Spleen (tissue), 11 donors: ENCODE results near the gene HOXB7. TPM values are rescaled to one million over a fixed set of nuclear protein-coding genes. Genes with fewer than 3 reads are reported as not detected.
A peak's percentile ranks its signal among the peaks of the same experiment; 100 is the strongest.

Experiments
- DNase-seq: peaks from one replicate; pipeline ENCODE4 v3.0.0-alpha.2; 2020
- H3K27ac ChIP-seq, 8 donors: fragments of 200-600 bp; sonication (generic) in 7 of 8; 1 replicate in 4 of 8; 2 replicates in 4 of 8; pipeline versions ENCODE4 v1.5.0 to v1.8.0; 2016 to 2021; ENCODE audit warnings: inconsistent platforms in 4 of 8, mild to moderate bottlenecking in 4 of 8, moderate library complexity in 1 of 8
- H3K27me3 ChIP-seq, 7 donors: fragments of 200-600 bp; sonication (generic) in 6 of 7; replicated peaks in 1 of 7; 1 replicate in 4 of 7; 2 replicates in 3 of 7; pipeline versions ENCODE4 v1.5.0 to v1.8.0; 2016 to 2021; ENCODE audit warnings: inconsistent platforms in 3 of 7, mild to moderate bottlenecking in 1 of 7
- H3K36me3 ChIP-seq, 6 donors: fragments of 200-600 bp; sonication (generic) in 5 of 6; 1 replicate in 4 of 6; 2 replicates in 2 of 6; pipeline versions ENCODE4 v1.5.0 to v1.8.0; 2016 to 2021; ENCODE audit warnings: inconsistent platforms in 2 of 6
- H3K4me1 ChIP-seq, 6 donors: fragments of 200-600 bp; sonication (generic) in 5 of 6; 1 replicate in 3 of 6; 2 replicates in 3 of 6; pipeline versions ENCODE4 v1.5.0 to v1.8.0; 2016 to 2021; ENCODE audit warnings: inconsistent platforms in 3 of 6
- H3K4me3 ChIP-seq, 8 donors: fragments of 200-600 bp; sonication (generic) in 7 of 8; 1 replicate in 4 of 8; 2 replicates in 4 of 8; pipeline versions ENCODE4 v1.5.0 to v1.8.0; 2016 to 2021; ENCODE audit warnings: inconsistent platforms in 4 of 8, mild to moderate bottlenecking in 4 of 8, moderate library complexity in 2 of 8
- H3K9me3 ChIP-seq, 8 donors: fragments of 200-600 bp; sonication (generic) in 7 of 8; 1 replicate in 4 of 8; 2 replicates in 4 of 8; pipeline versions ENCODE4 v1.5.0 to v1.8.0; 2016 to 2021; ENCODE audit warnings: inconsistent platforms in 4 of 8
- CTCF ChIP-seq, 11 experiments: fragments of 200-600 bp in 7 of 11; fragments of 450-650 bp in 4 of 11; sonication (generic) in 4 of 11; IDR thresholded peaks in 8 of 11; conservative IDR thresholded peaks in 3 of 11; 1 replicate in 7 of 11; 2 replicates in 4 of 11; pipeline versions ENCODE4 v1.4.0 to v1.8.0; 2016 to 2021; ENCODE audit warnings: antibody characterized with exemption in 11 of 11, inconsistent platforms in 4 of 11, mild to moderate bottlenecking in 1 of 11
- POLR2A ChIP-seq, 3 donors: fragments of 450-650 bp; IDR thresholded peaks; one replicate each; pipeline ENCODE4 v1.5.1; 2017; ENCODE audit warnings: antibody characterized with exemption in 3 of 3, mild to moderate bottlenecking in 1 of 3
- POLR2AphosphoS5 ChIP-seq, 3 donors: sonication (generic); formaldehyde crosslinking; IDR thresholded peaks; one replicate each; pipeline ENCODE4 v1.5.1; 2017; ENCODE audit warnings: antibody characterized with exemption in 3 of 3
- WGBS, 5 donors: extraction: QIAGEN DNeasy Blood & Tissue Kit in 3 of 5; methylation state at CpG; one replicate each; pipeline versions ENCODE4 v1.1.5 to v1.1.7; 2013 to 2018; 5-methylcytosine and 5-hydroxymethylcytosine counted together
- intact Hi-C: fragments of 100-400 bp; cut with DNase I; formaldehyde crosslinking; loops from one replicate; pipeline ENCODE4 v1.15.0; 2023; ENCODE audit warnings: low total_unique reads
- polyA plus RNA-seq, 3 donors: library from polyadenylated mRNA; stranded (reverse); fragments of 200-250 nt; gene quantifications; one replicate each; pipeline ENCODE4 v1.2.1, GENCODE V29; 2013
- total RNA-seq, 7 donors: library from RNA; depleted of rRNA in 3 of 7; stranded (reverse); fragments of >200 nt in 3 of 7; fragmentation: NEBNext Ultra II Directional in 4 of 7; extraction: Animal tissue kit (Norgen Biotek cat#: 25700) in 4 of 7; gene quantifications; one replicate each; pipeline versions ENCODE4 v1.1.0 to v1.2.1, GENCODE V29; 2016 to 2021
- donor health status: healthy with polysubstance abuse.
- donor health status: DM: no; HTN: no; CAD: no; lungs with moderate emphysema.
- donor health status: DM: no; HTN: no; CAD: no.
- donor health status: Bipolar disorder and iron deficiency.
- donor health status: healthy.
- donor health status: DM: no; HTN: no; CAD: no.
- donor health status: DM: yes; HTN: yes; CAD: no.

The HOXB7 gene
- total and polyA plus RNA-seq, 10 donors, result 1.3 to 7.5 (median 3.1) TPM

DNA sequence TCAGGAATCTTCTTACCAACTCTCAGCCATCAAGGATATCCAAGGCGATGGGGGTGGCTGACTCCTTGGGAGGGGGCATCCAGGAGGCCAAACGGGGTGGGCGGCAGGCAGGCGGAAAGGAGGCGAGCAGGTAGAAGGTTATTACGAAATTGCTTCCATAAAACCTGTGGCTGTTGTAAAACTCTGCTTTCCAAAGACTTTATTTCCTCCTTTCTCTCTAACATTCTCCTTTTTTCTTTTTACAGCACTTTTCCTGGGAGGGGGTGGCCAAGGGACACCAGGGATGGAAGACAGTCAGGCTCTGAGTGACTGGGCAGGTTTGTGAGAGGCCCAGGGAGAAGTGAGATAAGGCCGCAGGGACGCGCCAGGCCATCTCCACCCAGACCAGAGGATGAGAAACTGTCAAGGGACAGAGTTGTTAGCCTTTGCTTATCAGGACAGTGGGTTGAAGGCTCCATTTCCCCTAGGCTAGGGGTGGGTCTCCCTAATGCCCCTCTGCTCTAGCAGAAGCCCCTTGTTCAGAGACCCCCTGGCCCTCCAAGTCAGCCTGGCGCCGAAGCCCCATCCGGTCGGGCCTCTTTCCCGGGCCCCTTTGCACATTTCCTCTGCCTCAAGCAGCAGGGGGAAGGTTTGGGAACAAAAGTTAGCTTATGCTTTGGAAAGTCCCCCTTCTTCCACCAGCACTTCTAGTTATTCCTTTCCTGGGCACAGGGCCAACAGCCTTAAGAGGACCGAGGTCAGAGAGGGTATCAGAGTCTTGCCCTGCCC is 20.3 kb upstream of the HOXB7 start:
- 43 to 61% (median 55%) methylated on average over 15 of the region's 15 CpGs for WGBS, 5 donors
- TF ChIP-seq POLR2AphosphoS5 (IDR thresholded peaks at IDR 0.05) (no peak), CTCF (IDR thresholded peaks at IDR 0.05 in 8 of 11, conservative IDR thresholded peaks at IDR 0.05 in 3 of 11) (no peak)
- DNase-seq, result no peak
- H3K27me3 ChIP-seq, result peaks cover 19 to 100% (median 100%) of the 10 kb centered on the region in 7 donors
- no peaks in the 10 kb centered on the region for H3K36me3 ChIP-seq
- intact Hi-C loops, result no loop called here
- H3K4me1 ChIP-seq, result peaks cover 9 to 27% (median 15%) of the 10 kb centered on the region in 6 donors
- no peaks in the 10 kb centered on the region for H3K9me3 ChIP-seq
- no peak overlapping the region for H3K27ac ChIP-seq
- H3K4me3 ChIP-seq, result no peak overlapping the region

- no peaks in the 10 kb centered on the region for H3K36me3 ChIP-seq
- H3K4me3 ChIP-seq, result no peak overlapping the region
- no peaks in the 10 kb centered on the region for H3K9me3 ChIP-seq
- no peak for TF ChIP-seq POLR2AphosphoS5 (IDR thresholded peaks at IDR 0.05)
- no peak for TF ChIP-seq POLR2A (IDR thresholded peaks at IDR 0.05)
- no peak for TF ChIP-seq CTCF (IDR thresholded peaks at IDR 0.05 in 8 of 11, conservative IDR thresholded peaks at IDR 0.05 in 3 of 11)
- WGBS, 5 donors, result 62 to 75% (median 69%) methylated on average over 15 of the region's 15 CpGs
- peaks cover 18 to 33% (median 24%) of the 10 kb centered on the region in 6 donors for H3K4me1 ChIP-seq
- H3K27ac ChIP-seq, result no peak overlapping the region
- peaks cover 25 to 100% (median 100%) of the 10 kb centered on the region in 7 donors for H3K27me3 ChIP-seq
- no peak for DNase-seq
- intact Hi-C loops, result no loop called here
These were observed 19.4 kb upstream of the HOXB7 start for GRCh38 chr17:48630009-48630924.

GRCh38 chr17:48629411-48629759 is 18.6 kb upstream of the HOXB7 start:
- intact Hi-C loops, result no loop called here
- DNase-seq, result peak; percentile 33
- WGBS, 5 donors, result 51 to 71% (median 60%) methylated on average over 5 of the region's 5 CpGs

More at GRCh38 chr17:48629411-48629759, 18.6 kb upstream of the HOXB7 start:
- Histone ChIP-seq H3K27ac (no peak overlapping the region), H3K9me3 (no peaks in the 10 kb centered on the region), H3K4me3 (no peak overlapping the region), H3K4me1 (peaks cover 25 to 41% (median 31%) of the 10 kb centered on the region in 6 donors), H3K36me3 (no peaks in the 10 kb centered on the region), H3K27me3 (peaks cover 26 to 100% (median 100%) of the 10 kb centered on the region in 7 donors)
- TF ChIP-seq CTCF (IDR thresholded peaks at IDR 0.05 in 8 of 11, conservative IDR thresholded peaks at IDR 0.05 in 3 of 11) (no peak), POLR2A (IDR thresholded peaks at IDR 0.05) (no peak), POLR2AphosphoS5 (IDR thresholded peaks at IDR 0.05) (no peak)
